Naive B cell (primary cell): ENCODE results near the gene TIMP2. TPM values are rescaled to one million over a fixed set of nuclear protein-coding genes. Genes with fewer than 3 reads are reported as not detected.

Source experiments
- ATAC-seq, 2 donors: fragments of 150-1000 bp; cut with Tn5 transposase; 2 replicates each; pipeline ENCODE4 v1.10.0; 2021; ENCODE audit warnings: low read depth in 2 of 2, mild to moderate bottlenecking in 2 of 2, moderate library complexity in 2 of 2
- DNase-seq: peaks from one replicate; pipeline ENCODE4 v3.0.0; 2022
- H3K27ac Mint-ChIP-seq, 6 donors: one replicate each; pipeline ENCODE4 v1.8.0; 2020 to 2022; ENCODE audit warnings: mild to moderate bottlenecking in 6 of 6, mixed read lengths in 6 of 6, moderate library complexity in 5 of 6, inconsistent platforms in 2 of 6
- H3K27me3 Mint-ChIP-seq, 3 donors: one replicate each; pipeline ENCODE4 v1.8.0; 2021 to 2022; ENCODE audit warnings: mixed read lengths in 3 of 3, mild to moderate bottlenecking in 1 of 3
- H3K36me3 Mint-ChIP-seq, 2 donors: one replicate each; pipeline ENCODE4 v1.8.0; 2020 to 2022; ENCODE audit warnings: mixed read lengths in 2 of 2, inconsistent platforms in 1 of 2, mild to moderate bottlenecking in 1 of 2
- H3K4me1 Mint-ChIP-seq, 3 donors: one replicate each; pipeline ENCODE4 v1.8.0; 2020 to 2022; ENCODE audit warnings: mixed read lengths in 3 of 3, inconsistent platforms in 1 of 3, mild to moderate bottlenecking in 1 of 3, moderate library complexity in 1 of 3
- H3K4me3 Mint-ChIP-seq, 8 donors: one replicate each; pipeline ENCODE4 v1.8.0; 2020 to 2022; ENCODE audit warnings: mild to moderate bottlenecking in 8 of 8, mixed read lengths in 8 of 8, moderate library complexity in 8 of 8, inconsistent platforms in 2 of 8
- H3K9me3 Mint-ChIP-seq, 7 donors: one replicate each; pipeline ENCODE4 v1.8.0; 2020 to 2022; ENCODE audit warnings: mixed read lengths in 7 of 7, mild to moderate bottlenecking in 5 of 7, inconsistent platforms in 2 of 7, moderate library complexity in 1 of 7
- polyA plus RNA-seq, 6 donors: library from polyadenylated mRNA; unstranded; fragments of 300-500 nt; fragmentation: Illumina TruSeq; gene quantifications; one replicate each; pipeline ENCODE4 v1.2.3, GENCODE V29; 2021; ENCODE audit warnings: low read depth in 6 of 6

TIMP2 gene
- polyA plus RNA-seq, 6 donors from 2014 or later = 0.40 to 1.1 (median 0.65) TPM

- peak overlapping the region in 3 of 6 donors; percentile 54 to 76 (median 61) for H3K27ac Mint-ChIP-seq
- ATAC-seq (no peak), DNase-seq (no peak)
- H3K36me3 Mint-ChIP-seq = peaks cover 22 to 48% of the 10 kb centered on the region in 2 donors
- no peaks in the 10 kb centered on the region for H3K9me3 Mint-ChIP-seq
- peaks cover 3 to 16% (median 15%) of the 10 kb centered on the region in 3 donors for H3K4me1 Mint-ChIP-seq
- H3K27me3 Mint-ChIP-seq = no peaks in the 10 kb centered on the region
- H3K4me3 Mint-ChIP-seq = peak overlapping the region in 2 of 8 donors; percentile 13 to 47
These were observed 93.3 kb downstream of the TIMP2 start for GRCh38 chr17:78831688-78832540.

GRCh38 chr17:78829477-78829876, 95.7 kb downstream of the TIMP2 start:
- no peak for DNase-seq
- Mint-ChIP-seq H3K27me3 (no peaks in the 10 kb centered on the region), H3K4me3 (no peak overlapping the region), H3K27ac (no peak overlapping the region), H3K36me3 (peaks cover 21 to 42% of the 10 kb centered on the region in 2 donors), H3K9me3 (peaks cover 0 to 1% (median 0%) of the 10 kb centered on the region in 7 donors), H3K4me1 (peaks cover 6 to 21% (median 15%) of the 10 kb centered on the region in 3 donors)
- no peak for ATAC-seq

- H3K4me3 Mint-ChIP-seq = peak overlapping the region in 1 of 8 donors; percentile 74
- DNase-seq (no peak), ATAC-seq (no peak)
- H3K9me3 Mint-ChIP-seq = peaks cover 0 to 1% (median 0%) of the 10 kb centered on the region in 7 donors
- H3K4me1 Mint-ChIP-seq = peaks cover 6 to 21% (median 20%) of the 10 kb centered on the region in 3 donors
- peak overlapping the region in 5 of 6 donors; percentile 39 to 88 (median 49) for H3K27ac Mint-ChIP-seq
- peaks cover 21 to 51% of the 10 kb centered on the region in 2 donors for H3K36me3 Mint-ChIP-seq
- H3K27me3 Mint-ChIP-seq = no peaks in the 10 kb centered on the region
These were observed 96.6 kb downstream of the TIMP2 start for GRCh38 chr17:78828470-78829185.

- H3K27me3 Mint-ChIP-seq = no peaks in the 10 kb centered on the region
- H3K36me3 Mint-ChIP-seq = peaks cover 21 to 62% of the 10 kb centered on the region in 2 donors
- H3K4me3 Mint-ChIP-seq = peak overlapping the region in 2 of 8 donors; percentile 2 to 80
- H3K4me1 Mint-ChIP-seq = peaks cover 6 to 32% (median 27%) of the 10 kb centered on the region in 3 donors
- H3K27ac Mint-ChIP-seq = peak overlapping the region in 4 of 6 donors; percentile 49 to 88 (median 80)
- DNase-seq (peak; percentile 43), ATAC-seq (peak; percentile 65)
- H3K9me3 Mint-ChIP-seq = peaks cover 0 to 1% (median 0%) of the 10 kb centered on the region in 7 donors
These were observed 98.2 kb downstream of the TIMP2 start for GRCh38 chr17:78826836-78827509.

GRCh38 chr17:78826421-78826820, 98.8 kb downstream of the TIMP2 start:
- Mint-ChIP-seq H3K36me3 (peaks cover 21 to 62% of the 10 kb centered on the region in 2 donors), H3K4me1 (peaks cover 6 to 32% (median 27%) of the 10 kb centered on the region in 3 donors)
- no peak for DNase-seq

GRCh38 chr17:78825696-78826095, 99.5 kb downstream of the TIMP2 start:
- Mint-ChIP-seq H3K4me1 (peaks cover 6 to 32% (median 27%) of the 10 kb centered on the region in 3 donors), H3K9me3 (peaks cover 0 to 1% (median 0%) of the 10 kb centered on the region in 7 donors), H3K36me3 (peaks cover 20 to 61% of the 10 kb centered on the region in 2 donors), H3K4me3 (peak overlapping the region in 3 of 8 donors; percentile 31 to 51 (median 47)), H3K27me3 (no peaks in the 10 kb centered on the region), H3K27ac (peak overlapping the region in 3 of 6 donors; percentile 70 to 94 (median 82))
- no peak for DNase-seq
- ATAC-seq = no peak

More at GRCh38 chr17:78826421-78826820, 98.8 kb downstream of the TIMP2 start:
- ATAC-seq = no peak
- peaks cover 0 to 1% (median 0%) of the 10 kb centered on the region in 7 donors for H3K9me3 Mint-ChIP-seq
- H3K27ac Mint-ChIP-seq = peak overlapping the region in 4 of 6 donors; percentile 28 to 79 (median 53)
- peak overlapping the region in 2 of 8 donors; percentile 31 to 80 for H3K4me3 Mint-ChIP-seq
- H3K27me3 Mint-ChIP-seq = no peaks in the 10 kb centered on the region

GRCh38 chr17:78824240-78824639, 100.9 kb downstream of the TIMP2 start:
- Mint-ChIP-seq H3K36me3 (peaks cover 18 to 58% of the 10 kb centered on the region in 2 donors), H3K4me3 (peak overlapping the region in 2 of 8 donors; percentile 23 to 30), H3K9me3 (peaks cover 0 to 1% (median 0%) of the 10 kb centered on the region in 7 donors), H3K27me3 (no peaks in the 10 kb centered on the region), H3K4me1 (peaks cover 11 to 36% (median 24%) of the 10 kb centered on the region in 3 donors), H3K27ac (peak overlapping the region in 1 of 6 donors; percentile 16)
- ATAC-seq = no peak
- no peak for DNase-seq

- no peak for DNase-seq
- Mint-ChIP-seq H3K4me3 (peak overlapping the region in 1 of 8 donors; percentile 30), H3K9me3 (peaks cover 0 to 1% (median 0%) of the 10 kb centered on the region in 7 donors), H3K27me3 (no peaks in the 10 kb centered on the region), H3K36me3 (peaks cover 26 to 62% of the 10 kb centered on the region in 2 donors), H3K4me1 (peaks cover 19 to 44% (median 31%) of the 10 kb centered on the region in 3 donors), H3K27ac (peak overlapping the region in 2 of 6 donors; percentile 52 to 68)
- ATAC-seq = no peak
These were observed 101.7 kb downstream of the TIMP2 start for GRCh38 chr17:78823282-78824046.

- no peak overlapping the region for H3K4me3 Mint-ChIP-seq
- H3K4me1 Mint-ChIP-seq = peaks cover 20 to 45% (median 28%) of the 10 kb centered on the region in 3 donors
- peak overlapping the region in 3 of 6 donors; percentile 21 to 88 (median 68) for H3K27ac Mint-ChIP-seq
- H3K9me3 Mint-ChIP-seq = peaks cover 0 to 1% (median 0%) of the 10 kb centered on the region in 7 donors
- no peak for ATAC-seq
- DNase-seq = no peak
- H3K27me3 Mint-ChIP-seq = no peaks in the 10 kb centered on the region
- H3K36me3 Mint-ChIP-seq = peaks cover 28 to 55% of the 10 kb centered on the region in 2 donors
These were observed 102.6 kb downstream of the TIMP2 start for GRCh38 chr17:78822552-78822951.

GRCh38 chr17:78821961-78822360, 103.2 kb downstream of the TIMP2 start:
- Mint-ChIP-seq H3K9me3 (peaks cover 0 to 1% (median 0%) of the 10 kb centered on the region in 7 donors), H3K4me1 (peaks cover 17 to 40% (median 28%) of the 10 kb centered on the region in 3 donors), H3K36me3 (peaks cover 30 to 55% of the 10 kb centered on the region in 2 donors), H3K27ac (peak overlapping the region in 1 of 6 donors; percentile 66), H3K27me3 (no peaks in the 10 kb centered on the region), H3K4me3 (no peak overlapping the region)
- ATAC-seq = no peak
- DNase-seq = no peak

GRCh38 chr17:78820841-78821240, 104.3 kb downstream of the TIMP2 start:
- DNase-seq (no peak), ATAC-seq (no peak)
- peaks cover 17 to 37% (median 28%) of the 10 kb centered on the region in 3 donors for H3K4me1 Mint-ChIP-seq
- peaks cover 0 to 1% (median 0%) of the 10 kb centered on the region in 7 donors for H3K9me3 Mint-ChIP-seq
- H3K36me3 Mint-ChIP-seq = peaks cover 34 to 60% of the 10 kb centered on the region in 2 donors
- peak overlapping the region in 1 of 6 donors; percentile 83 for H3K27ac Mint-ChIP-seq
- H3K4me3 Mint-ChIP-seq = no peak overlapping the region
- H3K27me3 Mint-ChIP-seq = no peaks in the 10 kb centered on the region
